OCI-LY3 (cell line): ENCODE data around the gene LDHAL6A.

Experiments
- H2AFZ ChIP-seq: fragments of 200-600, 300-600 bp; shearing (Covaris generic); 2 replicates; pipeline ENCODE4 v1.6.0; 2014; ENCODE audit warnings: antibody characterized with exemption, low read depth, low read length
- H3K27ac ChIP-seq: fragments of 200-600, 300-600 bp; sonication (generic); 2 replicates; pipeline ENCODE4 v1.5.1; 2014; ENCODE audit warnings: mild to moderate bottlenecking, low read length, moderate library complexity, mixed read lengths
- H3K27me3 ChIP-seq: fragments of 200-600, 300-600 bp; sonication (generic); 2 replicates; pipeline ENCODE4 v1.6.1; 2014; ENCODE audit warnings: low read depth, low read length, mixed read lengths
- H3K36me3 ChIP-seq: fragments of 200-600, 300-600 bp; sonication (generic); replicated peaks from 2 replicates; pipeline ENCODE3; 2014; ENCODE audit warnings: low read depth, low read length, mixed read lengths
- H3K4me1 ChIP-seq: fragments of 300-600, 200-600 bp; sonication (generic); 2 replicates; pipeline ENCODE4 v1.6.1; 2014; ENCODE audit warnings: low read length, mixed read lengths
- H3K4me2 ChIP-seq: fragments of 200-600, 300-600 bp; sonication (generic); 2 replicates; pipeline ENCODE4 v1.6.1; 2014; ENCODE audit warnings: low read length, mixed read lengths
- H3K4me3 ChIP-seq: fragments of 300-600, 200-600 bp; sonication (generic); 2 replicates; pipeline ENCODE4 v1.5.1; 2014; ENCODE audit warnings: antibody characterized with exemption, mild to moderate bottlenecking, low read length, moderate library complexity
- H3K79me2 ChIP-seq: fragments of 300-600, 200-600 bp; shearing (Covaris generic); 2 replicates; pipeline ENCODE4 v1.6.1; 2014; ENCODE audit warnings: mild to moderate bottlenecking, low read length, mixed read lengths
- H3K9ac ChIP-seq: fragments of 300-600, 200-600 bp; shearing (Covaris generic); 2 replicates; pipeline ENCODE4 v1.6.0; 2014; ENCODE audit warnings: mild to moderate bottlenecking, low read length, moderate library complexity
- H3K9me3 ChIP-seq: fragments of 200-600, 300-600 bp; shearing (Covaris generic); 2 replicates; pipeline ENCODE4 v1.6.1; 2014; ENCODE audit warnings: low read length, mixed read lengths; ENCODE audit not compliant: insufficient read depth
- H4K20me1 ChIP-seq: fragments of 200-600, 300-600 bp; sonication (generic); 2 replicates; pipeline ENCODE4 v1.6.1; 2016; ENCODE audit warnings: low read length, mixed read lengths; ENCODE audit not compliant: insufficient read depth
- EZH2phosphoT487 ChIP-seq: fragments of 200-600 bp; shearing (Covaris generic); IDR thresholded peaks from 2 replicates; pipeline ENCODE4 v1.6.1; 2018; ENCODE audit warnings: antibody characterized with exemption, mixed run types, low read depth
- TF ChIP-seq, protein P1 (sequence below): fragments of 200-600, 300-600 bp; sonication (generic); IDR thresholded peaks from 2 replicates; pipeline ENCODE4 v1.5.1; 2014; ENCODE audit warnings: antibody characterized with exemption, low read length, low read depth

Gene LDHAL6A

DNA sequence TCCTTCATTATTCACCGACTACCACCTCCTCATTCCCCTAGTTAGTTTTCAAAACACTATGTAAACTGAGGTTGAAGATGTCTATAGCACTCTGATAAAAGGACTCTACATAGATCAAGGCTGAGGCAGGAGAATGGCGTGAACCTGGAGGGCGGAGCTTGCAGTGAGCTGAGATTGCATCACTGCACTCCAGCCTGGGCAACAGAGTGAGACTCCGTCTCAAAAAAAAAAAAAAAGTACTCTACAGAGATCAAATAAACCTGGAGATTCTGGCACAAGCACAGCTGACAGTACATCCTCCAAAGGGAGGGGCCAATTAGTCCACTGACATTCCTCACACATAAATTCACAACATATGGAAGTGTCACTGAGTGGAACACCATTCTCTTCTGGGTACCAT lies 40.0 kb downstream of the LDHAL6A start:
- Histone ChIP-seq H3K27ac (no peak overlapping the region), H3K9me3 (no peaks in the 10 kb centered on the region), H3K4me3 (no peak overlapping the region), H3K4me2 (peak overlapping the region; percentile 35; the same call in 1 of the 2 replicates), H3K27me3 (no peaks in the 10 kb centered on the region), H3K36me3 (peaks cover 20% of the 10 kb centered on the region), H3K9ac (no peak overlapping the region), H3K79me2 (no peaks in the 10 kb centered on the region), H3K4me1 (peaks cover 19% of the 10 kb centered on the region), H4K20me1 (no peaks in the 10 kb centered on the region), H2AFZ (no peak overlapping the region)
- TF ChIP-seq, protein P1, sequence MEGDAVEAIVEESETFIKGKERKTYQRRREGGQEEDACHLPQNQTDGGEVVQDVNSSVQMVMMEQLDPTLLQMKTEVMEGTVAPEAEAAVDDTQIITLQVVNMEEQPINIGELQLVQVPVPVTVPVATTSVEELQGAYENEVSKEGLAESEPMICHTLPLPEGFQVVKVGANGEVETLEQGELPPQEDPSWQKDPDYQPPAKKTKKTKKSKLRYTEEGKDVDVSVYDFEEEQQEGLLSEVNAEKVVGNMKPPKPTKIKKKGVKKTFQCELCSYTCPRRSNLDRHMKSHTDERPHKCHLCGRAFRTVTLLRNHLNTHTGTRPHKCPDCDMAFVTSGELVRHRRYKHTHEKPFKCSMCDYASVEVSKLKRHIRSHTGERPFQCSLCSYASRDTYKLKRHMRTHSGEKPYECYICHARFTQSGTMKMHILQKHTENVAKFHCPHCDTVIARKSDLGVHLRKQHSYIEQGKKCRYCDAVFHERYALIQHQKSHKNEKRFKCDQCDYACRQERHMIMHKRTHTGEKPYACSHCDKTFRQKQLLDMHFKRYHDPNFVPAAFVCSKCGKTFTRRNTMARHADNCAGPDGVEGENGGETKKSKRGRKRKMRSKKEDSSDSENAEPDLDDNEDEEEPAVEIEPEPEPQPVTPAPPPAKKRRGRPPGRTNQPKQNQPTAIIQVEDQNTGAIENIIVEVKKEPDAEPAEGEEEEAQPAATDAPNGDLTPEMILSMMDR: no peak
- no peak for TF ChIP-seq EZH2phosphoT487

DNA sequence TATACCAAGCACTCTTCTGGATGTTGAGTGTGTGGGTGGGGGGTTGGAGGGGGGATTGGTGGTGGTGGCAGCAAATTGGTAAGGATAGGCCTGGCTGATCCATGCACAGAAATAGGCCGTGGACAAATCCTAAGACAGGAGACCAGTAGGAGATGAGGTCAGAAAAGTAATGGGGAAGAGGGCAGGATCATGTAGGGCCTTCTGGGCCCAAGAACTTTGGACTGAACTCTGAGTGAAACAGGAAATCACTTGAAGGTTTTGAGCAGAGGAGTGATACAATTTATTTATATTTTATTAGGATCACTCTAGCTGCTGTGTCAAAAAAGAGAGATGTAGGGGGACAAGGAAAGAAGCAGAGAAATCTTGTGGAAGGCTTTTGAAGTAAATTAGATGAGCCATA lies 42.4 kb downstream of the LDHAL6A start:
- Histone ChIP-seq H3K4me3 (no peak overlapping the region), H3K9ac (no peak overlapping the region), H3K79me2 (no peaks in the 10 kb centered on the region), H4K20me1 (no peaks in the 10 kb centered on the region), H2AFZ (no peak overlapping the region), H3K36me3 (peaks cover 32% of the 10 kb centered on the region), H3K4me1 (peaks cover 16% of the 10 kb centered on the region), H3K27ac (no peak overlapping the region), H3K4me2 (no peak overlapping the region), H3K27me3 (no peaks in the 10 kb centered on the region), H3K9me3 (no peaks in the 10 kb centered on the region)
- TF ChIP-seq EZH2phosphoT487: no peak
- TF ChIP-seq, protein P1: no peak

DNA sequence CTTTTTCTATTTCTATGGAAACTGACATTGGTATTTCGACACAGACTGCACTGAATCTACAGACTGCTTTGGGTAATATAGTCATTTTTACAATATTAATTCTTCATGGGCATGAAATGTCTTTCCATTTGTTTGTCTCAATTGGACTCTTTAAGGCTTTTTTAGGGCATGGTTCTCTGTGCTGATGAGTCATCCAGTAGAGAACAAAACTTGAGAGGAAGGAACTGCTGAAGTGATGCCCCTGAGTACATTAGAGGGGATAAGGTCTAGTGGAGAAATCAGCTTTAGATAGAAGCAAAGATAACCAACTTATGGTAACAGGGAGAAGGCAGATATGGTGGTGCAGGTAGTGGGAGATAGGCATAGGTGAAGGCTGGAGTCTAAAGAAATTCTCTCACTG lies 46.0 kb downstream of the LDHAL6A start:
- H3K27ac ChIP-seq: no peak overlapping the region
- H3K4me2 ChIP-seq: no peak overlapping the region
- no peaks in the 10 kb centered on the region for H4K20me1 ChIP-seq
- H3K9ac ChIP-seq: no peak overlapping the region
- H3K36me3 ChIP-seq: peaks cover 30% of the 10 kb centered on the region
- no peaks in the 10 kb centered on the region for H3K27me3 ChIP-seq
- H3K9me3 ChIP-seq: no peaks in the 10 kb centered on the region
- TF ChIP-seq EZH2phosphoT487: no peak
- H3K79me2 ChIP-seq: no peaks in the 10 kb centered on the region
- H3K4me3 ChIP-seq: no peak overlapping the region
- no peaks in the 10 kb centered on the region for H3K4me1 ChIP-seq
- no peak overlapping the region for H2AFZ ChIP-seq

DNA sequence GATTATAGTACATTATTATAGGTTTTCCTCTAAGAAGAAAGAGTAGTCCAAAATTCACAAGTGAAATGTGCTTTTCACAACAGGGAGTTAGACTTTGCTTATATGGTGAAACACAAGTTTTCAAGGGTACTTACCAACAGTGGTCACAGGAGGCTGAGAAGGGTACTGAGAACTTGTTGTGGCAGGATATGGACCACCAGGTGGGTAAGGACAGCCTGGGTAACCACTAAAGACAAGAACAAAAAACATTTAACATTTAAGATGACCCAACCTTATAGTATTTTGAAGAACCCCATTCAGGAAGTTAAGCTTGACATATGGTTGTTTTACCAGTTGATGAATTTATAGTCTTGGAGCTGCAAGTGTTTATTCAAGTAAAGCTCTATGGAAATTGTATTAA lies 46.7 kb downstream of the LDHAL6A start:
- H3K4me3 ChIP-seq: no peak overlapping the region
- H3K36me3 ChIP-seq: peaks cover 33% of the 10 kb centered on the region
- no peak overlapping the region for H3K4me2 ChIP-seq
- TF ChIP-seq EZH2phosphoT487: no peak
- TF ChIP-seq, protein P1: no peak
- no peaks in the 10 kb centered on the region for H3K9me3 ChIP-seq
- H3K9ac ChIP-seq: no peak overlapping the region
- H3K4me1 ChIP-seq: no peaks in the 10 kb centered on the region
- no peaks in the 10 kb centered on the region for H3K79me2 ChIP-seq
- no peak overlapping the region for H3K27ac ChIP-seq
- no peaks in the 10 kb centered on the region for H3K27me3 ChIP-seq
- H2AFZ ChIP-seq: no peak overlapping the region
- H4K20me1 ChIP-seq: no peaks in the 10 kb centered on the region

DNA sequence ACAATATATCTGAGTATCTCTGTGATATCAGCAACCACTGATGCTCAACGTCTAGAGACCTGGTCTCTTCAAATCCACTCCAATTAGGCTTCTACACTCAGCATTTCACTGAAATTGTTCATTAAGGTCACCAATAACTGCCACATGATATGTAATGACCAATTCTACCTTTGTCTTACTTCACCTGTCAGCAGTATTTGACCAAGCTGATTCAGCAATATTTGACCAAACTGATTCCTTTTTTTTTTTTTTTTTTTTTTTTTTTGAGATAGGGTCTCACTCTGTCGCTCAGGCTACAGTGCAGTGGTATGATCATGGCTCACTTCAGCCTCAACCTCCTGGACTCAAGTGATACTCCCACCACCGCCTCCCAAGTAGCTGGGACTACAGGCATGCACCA lies 65.5 kb downstream of the LDHAL6A start:
- Histone ChIP-seq H4K20me1 (peaks cover 5% of the 10 kb centered on the region; the same call in 1 of the 2 replicates), H3K79me2 (peaks cover 37% of the 10 kb centered on the region)

More for the DNA sequence above, 65.5 kb downstream of the LDHAL6A start:
- H3K27ac ChIP-seq: no peak overlapping the region
- H3K4me1 ChIP-seq: peaks cover 6% of the 10 kb centered on the region
- no peak overlapping the region for H3K9ac ChIP-seq
- no peak overlapping the region for H2AFZ ChIP-seq
- no peak overlapping the region for H3K4me2 ChIP-seq
- no peaks in the 10 kb centered on the region for H3K27me3 ChIP-seq
- H3K9me3 ChIP-seq: no peaks in the 10 kb centered on the region
- TF ChIP-seq, protein P1: no peak
- TF ChIP-seq EZH2phosphoT487: no peak
- no peak overlapping the region for H3K4me3 ChIP-seq
- peaks cover 5% of the 10 kb centered on the region for H3K36me3 ChIP-seq
